Activated naive CD8-positive, alpha-beta T cell treated with anti-CD3 and anti-CD28 coated beads, Interleukin-2, amount 50 U/mL, for 16 hours (primary cell): Measurements from ENCODE around the gene VPS54.
"Not testable (repeated sequence)": the region's sequence is repeated elsewhere in the genome, so short reads cannot be mapped to it uniquely, and the experiment has no call there.

Source experiments
- DNase-seq: peaks from one replicate; pipeline ENCODE4 v3.0.0-alpha.2; 2020; ENCODE audit warnings: low read depth, low spot score

Gene VPS54

DNA sequence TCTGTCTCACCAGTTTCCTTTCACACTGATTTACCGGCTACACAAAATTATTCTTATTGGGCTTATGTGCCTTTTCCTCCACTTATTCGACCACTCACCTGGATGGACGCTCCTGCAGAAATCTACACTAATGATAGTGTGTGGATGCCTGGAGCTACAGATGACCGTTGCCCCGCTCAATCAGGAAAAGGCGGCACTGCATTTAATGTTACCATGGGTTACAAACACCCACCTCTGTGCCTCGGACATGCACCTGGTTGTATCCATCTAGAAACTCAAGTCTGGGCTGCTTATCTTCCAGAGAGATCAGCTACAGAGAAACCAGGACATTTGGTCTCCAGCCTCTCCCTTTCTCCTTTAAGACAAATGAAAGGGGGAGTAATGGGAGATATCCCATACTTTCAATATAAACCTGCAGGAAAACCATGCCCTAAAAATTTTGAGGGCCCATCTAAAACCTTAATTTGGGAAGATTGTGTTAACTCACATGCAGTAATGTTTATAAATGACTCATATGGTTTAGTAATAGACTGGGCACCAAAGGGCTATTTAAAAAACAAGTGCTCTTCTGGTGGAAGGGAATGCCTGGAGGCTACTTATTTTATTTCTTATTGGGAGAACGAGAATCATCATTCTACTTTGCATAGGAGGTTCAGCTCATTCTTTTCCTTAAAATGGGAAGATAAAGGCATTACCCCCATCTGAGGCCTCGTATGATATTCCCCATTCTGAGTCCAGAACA is 24.7 kb downstream of the VPS54 start:
- DNase-seq: not testable (repeated sequence)

- DNase-seq: no peak
Observed at GRCh38 chr2:63993871-63994270, 25.4 kb downstream of the VPS54 start.

DNA sequence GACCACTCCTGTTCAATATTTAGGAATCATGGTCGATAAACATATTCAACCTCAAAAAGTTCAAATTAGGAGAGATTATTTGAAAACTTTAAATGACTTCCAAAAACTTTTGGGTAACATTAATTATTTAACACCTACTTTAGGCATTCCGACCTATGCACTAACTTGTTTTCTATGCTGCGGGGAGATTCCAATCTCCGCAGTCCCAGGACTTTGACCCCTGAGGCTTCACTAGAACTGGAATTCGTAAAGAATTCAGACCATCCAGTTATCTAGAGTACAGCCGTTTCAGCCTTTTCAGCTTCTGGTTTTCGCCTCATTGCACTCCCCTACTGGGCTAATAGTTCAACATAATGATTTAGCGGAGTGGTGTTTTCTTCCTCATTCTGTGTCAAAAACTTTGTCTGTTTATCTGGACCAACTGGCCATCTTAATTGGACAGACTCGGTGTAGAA is 26.1 kb downstream of the VPS54 start:
- not testable (repeated sequence) for DNase-seq

DNA sequence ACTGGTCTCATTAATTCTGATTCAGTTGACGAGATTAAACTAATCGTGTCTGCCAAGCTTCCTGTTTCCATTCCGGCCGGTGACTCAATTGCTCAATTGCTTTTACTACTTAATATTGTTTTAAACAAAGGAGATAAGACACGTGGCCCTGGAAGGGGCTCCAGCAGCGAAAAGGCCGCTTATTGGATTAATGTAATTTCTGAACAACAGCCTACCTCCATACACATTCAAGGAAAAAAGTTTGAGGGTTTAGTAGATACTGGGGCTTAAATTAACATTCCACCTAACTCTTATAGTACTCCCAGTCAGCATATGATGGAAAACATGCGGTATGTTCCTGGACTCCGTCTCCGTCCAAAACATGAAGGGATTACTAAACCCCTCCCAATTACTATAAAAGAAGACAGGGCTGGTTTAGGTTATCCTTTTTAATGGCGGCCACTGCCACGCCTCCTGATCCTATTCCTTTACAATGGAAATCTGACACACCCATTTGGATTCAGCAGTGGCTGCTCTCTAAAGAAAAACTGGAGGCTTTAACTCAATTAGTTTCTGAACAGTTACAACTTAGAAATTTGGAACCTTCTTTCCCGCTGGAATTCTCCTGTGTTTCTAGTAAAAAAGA is 27.1 kb downstream of the VPS54 start:
- DNase-seq: no peak

DNA sequence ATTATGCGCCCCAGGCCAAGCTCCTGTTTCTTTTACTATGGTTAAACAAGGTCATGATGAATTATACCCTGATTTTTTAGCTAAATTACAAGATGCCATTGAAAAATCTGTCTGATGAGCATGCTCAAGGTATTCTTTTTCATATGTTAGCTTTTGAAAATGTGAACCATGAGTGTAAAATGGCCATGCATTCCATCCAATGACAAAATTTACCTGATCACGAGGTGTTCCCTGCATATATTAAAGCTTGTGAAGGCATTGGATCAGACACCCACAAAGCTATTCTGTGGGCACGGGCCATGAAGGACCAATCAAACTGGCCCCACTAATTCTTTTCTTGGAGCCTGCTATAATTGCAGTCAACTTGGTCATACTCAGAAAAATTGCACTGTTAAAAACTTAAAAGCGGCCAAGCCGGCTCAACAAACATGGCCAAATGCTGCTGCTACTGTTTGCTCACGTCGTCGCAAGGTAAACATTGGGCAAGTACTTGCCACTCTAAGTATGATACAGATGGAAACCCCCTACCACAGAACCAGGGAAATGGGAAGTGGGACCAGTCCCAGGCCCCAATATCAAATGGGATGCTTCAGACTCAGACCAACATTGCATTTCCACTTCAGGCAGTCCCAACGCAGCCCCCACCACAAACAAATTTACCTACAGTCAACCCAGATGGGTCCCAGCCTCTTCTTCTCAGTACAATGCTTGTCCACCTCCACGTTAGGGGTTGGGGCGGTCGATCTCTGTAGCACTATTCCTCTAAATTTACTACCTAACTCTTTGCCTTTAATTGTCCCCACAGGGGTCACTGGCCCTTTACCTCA is 27.8 kb downstream of the VPS54 start:
- DNase-seq: not testable (repeated sequence)

DNA sequence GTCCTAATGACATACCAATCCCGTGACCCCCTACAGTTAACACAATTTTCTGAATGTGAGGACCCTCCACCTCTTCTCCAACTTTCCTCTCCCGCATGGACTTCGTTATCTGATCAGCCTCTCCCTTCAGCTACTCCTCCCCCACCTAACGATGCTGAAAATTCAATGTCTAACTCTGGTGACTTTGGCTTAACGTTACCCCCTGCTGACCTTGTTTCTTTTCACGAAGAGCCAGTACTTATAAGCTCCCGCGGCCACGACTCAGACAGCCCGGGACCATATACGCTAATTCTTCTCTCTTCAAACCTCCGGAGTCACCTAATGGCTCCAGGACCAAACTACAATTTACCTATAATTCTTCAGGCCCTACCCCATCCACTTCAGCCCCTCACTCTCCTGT is 29.2 kb downstream of the VPS54 start:
- DNase-seq: no peak

DNA sequence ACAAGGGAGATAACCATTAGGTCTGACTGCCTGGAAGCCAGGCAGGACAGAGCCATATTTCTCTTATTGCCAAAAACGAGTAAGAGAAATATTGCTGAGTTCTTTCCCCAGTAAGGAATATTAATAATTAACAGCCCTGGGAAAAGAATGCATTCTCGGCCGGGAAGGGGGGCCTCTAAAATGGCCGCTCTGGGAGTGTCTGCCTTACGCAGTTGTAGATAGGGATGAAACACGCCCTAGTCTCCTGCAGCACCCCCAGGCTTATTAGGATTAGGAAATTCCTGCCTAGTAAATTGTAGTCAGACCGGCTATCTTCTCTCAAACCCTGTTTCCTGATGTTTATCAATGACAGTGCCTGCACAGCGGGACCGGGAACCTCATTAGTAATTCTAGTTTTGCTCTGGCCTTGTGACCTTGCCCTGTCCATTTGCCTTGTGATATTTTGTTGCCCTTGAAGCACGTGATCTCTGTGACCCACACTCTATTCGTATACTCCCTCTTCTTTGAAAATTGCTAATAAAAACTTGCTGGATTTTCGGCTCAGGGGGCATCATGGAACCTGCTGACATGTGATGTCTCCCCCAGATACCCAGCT is 30.3 kb downstream of the VPS54 start:
- not testable (repeated sequence) for DNase-seq

DNA sequence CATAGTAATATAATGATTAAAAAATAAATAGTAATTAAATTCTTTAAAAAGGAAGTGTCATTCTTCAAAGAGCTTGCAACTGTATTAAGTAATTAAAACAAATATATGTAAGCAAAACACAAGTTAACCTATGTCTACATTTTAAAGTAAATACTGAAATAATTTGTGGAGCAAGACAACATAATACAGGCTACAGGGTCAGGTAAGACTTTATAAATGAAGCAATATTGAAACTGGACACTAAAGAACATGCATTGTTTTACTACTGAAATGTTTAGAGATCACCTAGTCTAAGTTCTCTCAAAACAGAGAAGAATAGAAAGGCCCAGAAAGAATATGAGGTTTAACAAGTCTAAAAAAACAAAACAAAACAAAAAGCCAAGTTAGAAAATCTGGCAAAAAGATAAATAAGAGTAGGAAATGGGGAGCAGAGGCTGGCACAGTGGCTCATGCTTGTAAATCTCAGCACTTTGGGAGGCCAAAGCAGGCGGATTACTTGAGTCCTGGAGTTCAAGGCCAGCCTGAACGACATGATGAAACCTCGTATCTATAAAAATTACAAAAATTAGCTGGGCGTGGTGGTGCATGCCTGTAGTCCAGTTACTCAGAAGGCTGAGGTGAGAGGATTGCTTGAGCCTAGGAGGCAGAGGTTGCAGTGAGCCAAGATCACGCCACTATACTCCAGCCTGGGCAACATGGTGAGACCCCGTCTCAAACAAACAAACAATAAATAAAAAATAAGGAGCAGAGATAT is 34.4 kb downstream of the VPS54 start:
- no peak for DNase-seq

DNA sequence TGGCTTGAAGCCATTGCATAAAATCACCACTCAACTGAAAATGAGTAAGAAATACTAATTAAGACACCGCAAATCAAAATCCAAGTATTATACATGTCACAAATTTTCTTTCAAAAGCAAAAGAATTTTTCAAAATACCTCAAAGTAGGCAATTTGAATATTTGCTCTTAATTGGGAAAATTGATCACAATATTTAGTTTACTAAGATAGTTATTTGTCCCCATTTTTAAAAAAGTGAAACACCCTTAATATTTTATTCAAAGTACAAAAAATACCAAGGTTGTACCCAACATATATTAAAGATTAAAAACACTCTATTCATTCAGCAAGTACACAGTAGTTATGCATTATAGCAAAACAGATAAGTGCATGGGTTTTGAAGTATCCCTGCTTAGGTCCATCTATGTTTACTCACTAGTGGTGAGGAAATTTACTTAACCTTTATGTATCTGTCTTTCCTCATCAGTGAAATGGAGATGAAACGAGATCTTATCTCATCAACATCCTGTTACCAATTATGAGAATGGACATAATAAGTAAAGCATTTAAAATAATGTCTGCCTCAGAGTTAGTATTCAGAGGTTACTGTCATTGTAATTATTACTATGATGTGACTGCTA is 35.1 kb downstream of the VPS54 start:
- DNase-seq: no peak

- no peak for DNase-seq
Observed at GRCh38 chr2:63982335-63982734, 36.9 kb downstream of the VPS54 start.

- DNase-seq: no peak
Observed at GRCh38 chr2:63981702-63982103, 37.5 kb downstream of the VPS54 start.

GRCh38 chr2:63980794-63981193 is 38.4 kb downstream of the VPS54 start:
- no peak for DNase-seq

DNA sequence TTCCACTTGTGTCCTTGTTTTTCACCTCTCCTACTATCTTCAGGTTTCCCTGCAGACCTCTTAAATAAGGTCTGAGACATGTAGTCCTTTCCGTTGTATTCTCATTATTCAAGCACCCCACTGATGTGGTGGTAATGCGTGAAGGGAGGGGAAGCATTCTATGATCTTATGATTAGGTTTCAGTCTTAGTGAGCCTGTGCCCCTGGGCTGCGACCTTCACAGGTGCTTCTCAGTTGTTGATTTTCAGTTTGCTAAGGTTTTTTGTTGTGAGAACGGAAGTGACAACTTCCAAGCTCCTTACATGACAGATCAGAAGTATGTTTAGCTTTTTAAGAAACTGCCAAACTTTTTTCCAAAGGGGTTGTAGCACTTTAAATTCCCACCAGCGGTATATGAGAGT is 41.3 kb downstream of the VPS54 start:
- no peak for DNase-seq

DNA sequence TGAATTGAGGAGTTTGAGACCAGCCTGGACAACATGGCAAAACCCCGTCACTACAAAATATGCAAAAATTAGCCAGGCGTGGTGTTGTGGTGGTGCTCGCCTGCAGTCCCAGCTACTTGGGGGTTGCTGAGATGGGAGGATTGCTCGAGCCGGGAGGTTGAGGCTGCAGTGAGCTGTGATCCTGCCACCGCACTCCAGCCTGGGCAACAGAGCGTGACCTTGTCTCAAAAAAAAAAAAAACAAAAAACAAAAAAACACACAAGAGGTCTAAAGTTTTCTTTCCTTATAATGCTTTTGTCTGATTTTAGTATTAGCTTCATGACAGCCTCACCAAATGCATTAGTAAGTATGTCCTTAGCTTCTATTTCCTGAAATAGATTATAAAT is 43.1 kb downstream of the VPS54 start:
- DNase-seq: no peak

DNA sequence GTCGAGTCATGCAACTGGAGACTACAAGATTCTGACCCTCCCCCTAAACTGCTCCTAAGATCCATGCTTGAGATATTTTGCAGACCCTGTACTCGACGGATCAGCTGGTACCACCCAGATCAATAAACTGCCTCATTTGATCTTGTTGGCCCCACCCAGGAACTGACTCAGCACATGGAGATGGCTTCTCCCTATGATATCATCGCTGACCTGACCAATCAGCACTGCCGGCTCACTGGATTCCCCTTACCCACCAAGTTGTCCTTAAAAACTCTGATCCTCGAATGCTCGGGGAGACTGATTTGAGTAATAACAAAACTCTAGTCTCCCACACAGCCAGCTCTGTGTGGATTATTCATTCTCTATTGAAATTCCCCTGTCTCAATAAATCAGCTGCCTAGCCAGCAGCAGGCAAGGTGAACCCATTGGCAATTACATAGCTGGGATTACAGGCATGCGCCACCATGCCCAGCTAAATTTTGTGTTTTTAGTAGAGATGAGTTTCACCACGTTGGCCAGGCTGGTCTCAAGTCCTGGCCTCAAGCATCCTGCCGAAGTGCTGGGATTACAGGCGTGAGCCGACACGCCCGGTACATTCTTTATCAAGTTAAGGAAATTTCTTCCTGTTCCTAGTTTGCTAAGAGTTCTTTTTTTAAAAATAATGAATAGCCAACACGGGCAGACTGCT is 43.6 kb downstream of the VPS54 start:
- no peak for DNase-seq

GRCh38 chr2:63975036-63975435 is 44.2 kb downstream of the VPS54 start:
- DNase-seq: not testable (repeated sequence)

DNA sequence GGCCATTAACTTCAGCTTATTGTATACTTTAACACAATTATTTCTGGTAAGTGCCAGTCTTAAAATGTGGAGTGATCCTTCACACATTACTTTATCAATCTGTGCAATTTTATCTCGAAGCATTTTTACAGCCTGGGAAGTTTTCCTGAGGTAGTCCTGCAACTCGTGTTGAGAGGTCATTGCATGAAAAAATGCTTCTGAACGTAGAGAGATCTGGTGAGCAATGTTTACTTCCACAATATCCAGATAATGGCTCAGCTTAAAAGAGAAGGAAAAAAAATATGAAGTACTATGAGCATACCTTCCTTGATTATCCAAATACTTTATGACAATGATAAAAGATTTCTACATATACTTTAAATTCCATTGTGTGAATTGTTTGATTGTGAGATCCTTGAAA is 57.0 kb downstream of the VPS54 start:
- DNase-seq: no peak

GRCh38 chr2:63950414-63950813 is 68.8 kb downstream of the VPS54 start:
- no peak for DNase-seq

GRCh38 chr2:63942788-63943187 is 76.4 kb downstream of the VPS54 start:
- DNase-seq: no peak

DNA sequence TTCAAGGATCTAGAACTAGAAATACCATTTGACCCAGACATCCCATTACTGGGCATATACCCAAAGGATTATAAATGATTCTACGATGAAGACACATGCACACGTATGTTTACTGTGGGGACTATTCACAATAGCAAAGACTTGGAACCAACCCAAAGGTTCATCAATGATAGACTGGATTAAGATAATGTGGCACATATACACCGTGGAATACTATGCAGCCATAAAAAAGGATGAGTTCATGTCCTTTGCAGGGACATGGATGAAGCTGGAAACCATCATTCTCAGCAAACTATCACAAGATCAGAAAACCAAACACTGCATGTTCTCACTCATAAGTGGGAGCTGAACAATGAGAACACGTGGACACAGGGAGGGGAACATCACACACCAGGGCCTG is 87.1 kb downstream of the VPS54 start:
- not testable (repeated sequence) for DNase-seq
